SK-N-MC (cell line): ENCODE measurements around the gene TPPP.

Experiments used
- DNase-seq: peaks from one replicate; pipeline ENCODE4 v3.0.0-alpha.2; 2011; ENCODE audit warnings: low read depth, low spot score
- H3K27ac ChIP-seq: fragments of 200-600 bp; sonication (generic); 2 replicates; pipeline ENCODE4 v1.5.1; 2016; ENCODE audit warnings: mixed run types
- H3K36me3 ChIP-seq: fragments of 200-600 bp; sonication (generic); 2 replicates; pipeline ENCODE4 v1.6.1; 2017; ENCODE audit warnings: antibody characterized with exemption, low read length, mixed read lengths; ENCODE audit not compliant: insufficient read depth
- H3K4me3 ChIP-seq: fragments of 200-600 bp; sonication (generic); 2 replicates; pipeline ENCODE4 v1.5.1; 2016
- H3K9ac ChIP-seq: fragments of 200-600 bp; sonication (generic); 2 replicates; pipeline ENCODE4 v1.8.0; 2017; ENCODE audit warnings: mixed run types, mixed read lengths; ENCODE audit not compliant: insufficient read length
- H3K9me3 ChIP-seq: fragments of 200-600 bp; sonication (generic); 2 replicates; pipeline ENCODE4 v1.6.1; 2017; ENCODE audit warnings: low read depth, mild to moderate bottlenecking, antibody characterized with exemption, low read length, moderate library complexity, mixed read lengths
- EZH2 ChIP-seq: fragments of 200-600 bp; sonication (generic); IDR thresholded peaks from one replicate; pipeline ENCODE4 v1.6.1; 2017; ENCODE audit warnings: antibody characterized with exemption
- FOXP2 ChIP-seq: optimal IDR thresholded peaks from 2 replicates; pipeline ENCODE3; 2011; ENCODE audit warnings: mild to moderate bottlenecking, moderate library complexity; ENCODE audit not compliant: insufficient read depth; ENCODE audit errors: extremely low read length, control extremely low read depth
- POLR2AphosphoS5 ChIP-seq: IDR thresholded peaks from 2 replicates; pipeline ENCODE4 v1.6.1; 2012; ENCODE audit warnings: mild to moderate bottlenecking, low read depth, low read length, borderline replicate concordance

The TPPP gene

DNA sequence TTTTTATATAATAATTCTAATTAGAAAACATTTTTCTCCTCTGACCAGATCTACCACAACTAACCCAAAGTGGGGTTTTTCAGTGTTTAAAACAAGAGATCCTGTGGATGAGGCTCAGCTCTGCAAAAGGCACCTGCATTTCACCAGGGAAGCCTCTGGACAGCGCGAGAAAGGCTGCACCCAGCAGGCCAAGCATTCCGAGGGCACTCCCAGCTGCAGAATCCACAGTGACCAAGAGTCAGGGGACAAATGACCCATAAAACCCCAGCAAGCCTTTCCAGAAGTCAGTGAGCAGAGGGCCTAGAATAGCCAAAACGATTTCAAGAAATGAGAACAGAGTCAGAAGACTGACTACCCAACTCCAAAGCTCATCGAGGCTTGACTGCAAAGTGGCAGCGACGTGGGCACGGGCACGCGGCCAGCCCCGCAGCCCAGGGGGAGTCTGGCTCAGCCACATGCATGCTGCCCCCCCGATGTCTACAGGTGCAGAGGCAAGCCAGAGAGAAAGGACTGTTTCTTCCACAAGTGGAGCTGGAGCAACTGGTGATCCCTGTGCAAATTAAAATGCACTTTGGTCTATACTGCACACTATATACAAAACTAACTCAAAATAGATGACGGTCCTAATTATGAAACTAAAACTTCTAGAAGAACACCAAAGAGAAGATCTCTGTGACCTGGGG lies 26.2 kb downstream of the TPPP start:
- Histone ChIP-seq H3K36me3 (no peaks in the 10 kb centered on the region; the same call in 1 of the 2 replicates), H3K27ac (peak overlapping the region; percentile 30; the same call in 1 of the 2 replicates), H3K9ac (no peak overlapping the region), H3K9me3 (no peaks in the 10 kb centered on the region), H3K4me3 (no peak overlapping the region)
- TF ChIP-seq EZH2 (no peak), POLR2AphosphoS5 (no peak), FOXP2 (no peak)
- DNase-seq, result no peak

DNA sequence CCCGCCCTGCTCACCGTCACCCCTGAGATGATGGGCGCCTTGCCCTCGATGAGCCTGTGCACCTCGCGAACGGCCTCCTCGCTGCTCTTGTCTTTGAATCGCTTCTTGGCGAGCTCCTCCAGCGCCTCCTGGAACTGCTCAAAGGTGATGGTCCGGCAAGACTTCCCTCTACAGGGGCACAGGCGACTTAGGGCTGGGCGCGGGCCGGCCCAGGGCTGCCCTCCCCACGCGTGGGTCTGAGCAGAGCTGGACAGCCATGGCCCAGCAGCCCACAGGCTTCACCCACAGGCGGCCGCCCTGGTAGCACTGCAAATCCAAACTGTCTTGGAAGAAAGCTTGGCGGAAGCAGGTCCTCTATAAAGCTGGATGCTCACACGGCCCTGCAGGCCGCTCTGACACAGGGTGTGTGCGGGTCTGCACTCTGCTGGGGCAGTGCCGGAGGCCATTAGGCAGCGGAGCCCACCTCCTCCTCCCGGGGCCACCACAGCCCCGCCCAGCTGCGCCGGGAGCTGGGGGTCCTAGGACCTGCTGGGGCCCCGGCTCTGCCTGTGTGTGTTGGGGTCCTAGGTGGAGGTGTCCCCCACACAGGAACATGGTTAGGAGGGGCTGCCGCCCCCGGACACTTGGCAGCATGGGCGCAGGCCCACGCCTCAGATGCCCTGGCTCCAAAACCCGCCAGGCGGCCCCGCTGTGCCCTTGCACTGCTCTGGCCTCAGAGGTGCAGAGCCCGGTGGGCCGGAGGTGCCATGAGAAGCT lies 27.0 kb downstream of the TPPP start:
- no peak overlapping the region for H3K27ac ChIP-seq
- TF ChIP-seq POLR2AphosphoS5 (no peak), FOXP2 (no peak), EZH2 (no peak)
- no peaks in the 10 kb centered on the region for H3K9me3 ChIP-seq
- no peak for DNase-seq
- no peak overlapping the region for H3K4me3 ChIP-seq
- no peak overlapping the region for H3K9ac ChIP-seq
- no peaks in the 10 kb centered on the region; the same call in 1 of the 2 replicates for H3K36me3 ChIP-seq

DNA sequence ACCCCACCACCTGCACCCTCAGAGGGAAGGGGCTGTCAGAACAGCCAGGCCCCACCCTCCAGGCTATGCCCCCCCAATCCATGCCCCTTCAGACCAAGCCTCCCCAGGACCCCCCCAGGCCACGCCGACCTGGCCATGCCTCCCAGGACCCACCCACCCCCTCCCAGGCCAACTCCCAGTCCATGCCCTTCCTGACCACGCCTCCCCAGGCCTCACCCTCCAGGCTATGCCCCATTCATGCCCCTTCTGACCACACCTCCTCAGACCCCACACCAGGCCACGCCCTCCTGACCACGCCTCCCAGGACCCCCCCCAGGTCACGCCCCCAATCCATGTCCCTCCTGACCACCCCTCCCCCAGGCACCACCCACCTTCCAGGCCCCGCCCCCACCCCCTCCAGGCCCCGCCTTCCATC lies 27.6 kb downstream of the TPPP start:
- H3K36me3 ChIP-seq, result no peaks in the 10 kb centered on the region; the same call in 1 of the 2 replicates
- TF ChIP-seq POLR2AphosphoS5 (no peak), FOXP2 (no peak), EZH2 (no peak)
- no peak overlapping the region for H3K4me3 ChIP-seq
- DNase-seq, result no peak
- no peak overlapping the region for H3K9ac ChIP-seq
- H3K27ac ChIP-seq, result no peak overlapping the region
- H3K9me3 ChIP-seq, result no peaks in the 10 kb centered on the region

DNA sequence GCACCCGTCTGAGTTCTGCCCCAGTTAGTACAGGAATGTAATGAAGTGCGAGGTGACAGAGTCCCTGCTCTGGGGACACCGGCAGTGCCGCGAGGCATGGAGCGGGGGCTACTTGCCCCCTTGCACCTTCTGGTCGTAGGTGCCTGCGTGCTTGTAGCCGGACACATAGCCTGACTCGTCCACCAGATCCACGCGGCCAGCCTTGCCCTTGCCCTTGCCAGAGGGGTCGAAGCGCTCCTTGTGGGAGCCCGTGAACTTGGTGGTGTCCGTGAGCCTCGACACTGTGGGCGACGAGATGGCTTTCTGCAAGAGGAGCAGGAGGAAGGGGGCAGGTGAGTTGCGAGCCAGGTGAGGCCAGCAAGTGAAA lies 28.2 kb downstream of the TPPP start:
- Histone ChIP-seq H3K4me3 (no peak overlapping the region), H3K9ac (no peak overlapping the region), H3K9me3 (no peaks in the 10 kb centered on the region), H3K36me3 (no peaks in the 10 kb centered on the region; the same call in 1 of the 2 replicates), H3K27ac (no peak overlapping the region)
- TF ChIP-seq EZH2 (no peak), FOXP2 (no peak)
- DNase-seq, result no peak

DNA sequence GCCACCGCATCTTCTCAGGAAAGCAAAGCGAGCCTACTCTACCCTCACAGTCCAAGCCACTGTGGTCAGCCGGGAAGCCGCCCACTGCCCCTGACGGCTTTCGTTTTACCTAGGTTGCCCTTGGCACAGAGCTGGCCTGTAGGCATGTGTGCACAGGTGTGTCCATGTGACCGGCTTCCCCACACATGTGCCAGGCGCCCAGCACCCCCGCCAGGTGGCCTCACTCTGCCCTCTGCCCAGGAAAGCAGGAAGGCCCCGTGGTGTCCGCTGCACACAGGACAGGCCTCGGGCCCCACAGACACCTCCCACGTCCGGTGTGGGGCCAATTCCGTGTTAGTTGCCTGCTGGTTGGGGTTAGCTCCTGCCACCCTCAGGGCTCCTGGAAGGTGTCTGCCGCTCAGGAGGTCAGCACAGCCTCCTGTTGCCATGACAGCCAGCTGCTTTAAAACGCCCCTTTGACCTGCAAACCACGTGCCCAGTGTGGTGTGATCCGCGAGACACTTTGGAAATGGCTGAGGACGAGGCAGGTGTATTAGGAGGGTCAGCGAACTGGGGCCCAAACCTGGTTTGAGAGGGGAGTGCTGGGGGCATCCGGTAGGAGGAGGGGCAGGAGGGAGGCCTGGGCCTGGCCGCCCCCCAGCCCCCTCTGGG lies 28.7 kb downstream of the TPPP start:
- Histone ChIP-seq H3K27ac (no peak overlapping the region), H3K36me3 (peaks cover 5% of the 10 kb centered on the region; the same call in 1 of the 2 replicates), H3K4me3 (no peak overlapping the region), H3K9me3 (no peaks in the 10 kb centered on the region), H3K9ac (no peak overlapping the region)
- TF ChIP-seq FOXP2 (no peak), POLR2AphosphoS5 (no peak), EZH2 (no peak)
- no peak for DNase-seq

DNA sequence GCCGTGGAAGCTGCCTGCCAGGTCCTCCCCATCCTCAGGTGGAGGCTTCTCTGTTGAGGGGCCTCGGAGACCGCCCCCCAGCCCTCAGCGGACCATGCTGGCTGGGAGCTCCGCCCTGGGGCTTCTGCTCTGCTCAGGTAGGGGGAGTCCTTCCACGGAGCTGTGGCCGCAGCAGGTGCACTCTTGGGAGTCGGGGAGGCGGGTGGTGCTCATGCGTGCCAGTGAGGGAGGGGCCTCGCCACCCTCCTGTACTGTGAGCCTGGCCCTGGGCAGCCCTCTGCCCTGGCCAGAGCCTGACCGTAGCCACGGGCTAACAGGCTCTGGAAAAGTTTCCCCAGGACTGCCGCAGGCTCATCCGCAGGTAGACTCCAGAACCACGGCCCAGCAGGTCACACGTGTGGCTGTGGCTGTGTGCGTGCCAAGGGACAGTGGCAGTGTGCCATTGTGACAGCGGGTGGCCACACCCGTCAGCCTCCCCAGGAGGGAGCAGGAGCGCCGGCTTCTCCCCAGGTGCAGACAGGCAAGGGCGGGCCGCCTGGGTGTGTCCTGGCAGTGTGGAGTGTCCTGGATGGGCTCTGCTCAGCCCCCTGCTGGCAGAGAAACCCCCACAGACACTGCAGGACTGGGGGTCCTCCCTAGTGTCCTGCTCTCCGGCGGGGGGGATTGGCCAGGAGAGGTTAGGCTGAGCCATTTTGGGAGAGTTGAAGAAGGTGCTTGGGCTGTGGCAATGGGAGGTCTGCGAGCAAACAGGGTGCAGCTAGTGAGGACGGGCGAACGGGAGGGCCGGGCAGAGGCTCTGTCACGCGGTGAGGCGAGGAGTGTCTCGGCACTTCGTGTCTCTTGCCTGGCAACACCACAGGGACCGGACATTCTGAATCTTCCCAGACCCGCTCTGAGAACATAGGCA lies 29.5 kb downstream of the TPPP start:
- Histone ChIP-seq H3K36me3 (peaks cover 10% of the 10 kb centered on the region), H3K9ac (no peak overlapping the region), H3K9me3 (no peaks in the 10 kb centered on the region), H3K4me3 (no peak overlapping the region), H3K27ac (no peak overlapping the region)
- TF ChIP-seq FOXP2, result no peak
- TF ChIP-seq EZH2, result no peak
- no peak for TF ChIP-seq POLR2AphosphoS5
- DNase-seq, result no peak

DNA sequence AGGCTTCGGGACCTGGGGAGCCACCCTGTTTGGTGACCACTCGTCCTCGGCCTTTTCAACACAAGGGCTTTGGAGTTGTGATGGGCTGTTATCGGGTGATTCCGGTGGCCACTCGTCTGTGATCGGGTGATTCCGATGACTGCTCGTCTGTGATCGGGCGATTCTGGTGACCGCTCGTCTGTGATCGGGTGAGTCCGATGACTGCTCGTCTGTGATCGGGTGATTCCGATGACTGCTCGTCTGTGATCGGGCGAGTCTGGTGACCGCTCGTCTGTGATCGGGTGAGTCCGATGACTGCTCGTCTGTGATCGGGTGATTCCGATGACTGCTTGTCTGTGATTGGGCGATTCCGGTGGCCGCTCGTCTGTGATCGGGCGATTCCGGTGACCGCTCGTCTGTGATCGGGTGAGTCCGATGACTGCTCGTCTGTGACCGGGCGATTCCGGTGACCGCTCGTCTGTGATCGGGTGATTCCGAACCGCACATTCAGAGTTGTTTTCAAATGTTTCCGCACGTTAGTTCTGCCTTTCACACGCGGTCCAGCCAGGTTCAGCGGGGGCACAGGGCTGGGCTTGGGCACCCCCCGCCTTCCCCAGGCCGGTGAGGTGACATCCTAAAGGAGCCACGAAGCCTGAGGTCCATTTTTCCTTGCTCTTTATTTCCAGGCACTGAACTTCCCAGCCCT lies 30.3 kb downstream of the TPPP start:
- no peak overlapping the region for H3K27ac ChIP-seq
- no peak for DNase-seq
- H3K36me3 ChIP-seq, result peaks cover 14% of the 10 kb centered on the region
- H3K4me3 ChIP-seq, result no peak overlapping the region
- no peak overlapping the region for H3K9ac ChIP-seq
- no peaks in the 10 kb centered on the region for H3K9me3 ChIP-seq
- no peak for TF ChIP-seq FOXP2
- TF ChIP-seq EZH2, result no peak
- no peak for TF ChIP-seq POLR2AphosphoS5
